MM.1S (cell line): ENCODE data around the gene NALCN.

Source experiments
- CTCF ChIP-seq: fragments of 300-600 bp; sonication (generic); IDR thresholded peaks from 2 replicates; pipeline ENCODE4 v1.5.1; 2016; ENCODE audit warnings: antibody characterized with exemption, low read length, mixed read lengths
- EZH2 ChIP-seq: fragments of 300-600 bp; sonication (generic); optimal IDR thresholded peaks from 2 replicates; pipeline ENCODE3; 2017; ENCODE audit warnings: low read depth, mild to moderate bottlenecking, antibody characterized with exemption, low read length, mixed read lengths
- EZH2phosphoT487 ChIP-seq: fragments of 300-600 bp; sonication (generic); IDR thresholded peaks from 2 replicates; pipeline ENCODE4 v1.6.1; 2018; ENCODE audit warnings: antibody characterized with exemption, low read length

GRCh38 chr13:101146101-101146898, 270.0 kb downstream of the NALCN start:
- TF ChIP-seq CTCF (no peak), EZH2 (no peak), EZH2phosphoT487 (no peak)
